Tongue (tissue), 2 donors: ENCODE results near the gene SUSD2. TPM values are rescaled to one million over a fixed set of nuclear protein-coding genes. Genes with fewer than 3 reads are reported as not detected.
"Not testable (repeated sequence)": the region's sequence is repeated elsewhere in the genome, so short reads cannot be mapped to it uniquely, and the experiment has no call there.

ENCODE experiments used
- DNase-seq: peaks from one replicate; pipeline ENCODE4 v3.0.0-alpha.2; 2015
- total RNA-seq: library from RNA; depleted of rRNA; stranded (reverse); fragments of >200 nt; gene quantifications from one replicate; pipeline ENCODE4 v1.2.3, GENCODE V29; 2014

Gene SUSD2
- total RNA-seq, 1 donor from 2014 or later = 0.82 TPM

DNA sequence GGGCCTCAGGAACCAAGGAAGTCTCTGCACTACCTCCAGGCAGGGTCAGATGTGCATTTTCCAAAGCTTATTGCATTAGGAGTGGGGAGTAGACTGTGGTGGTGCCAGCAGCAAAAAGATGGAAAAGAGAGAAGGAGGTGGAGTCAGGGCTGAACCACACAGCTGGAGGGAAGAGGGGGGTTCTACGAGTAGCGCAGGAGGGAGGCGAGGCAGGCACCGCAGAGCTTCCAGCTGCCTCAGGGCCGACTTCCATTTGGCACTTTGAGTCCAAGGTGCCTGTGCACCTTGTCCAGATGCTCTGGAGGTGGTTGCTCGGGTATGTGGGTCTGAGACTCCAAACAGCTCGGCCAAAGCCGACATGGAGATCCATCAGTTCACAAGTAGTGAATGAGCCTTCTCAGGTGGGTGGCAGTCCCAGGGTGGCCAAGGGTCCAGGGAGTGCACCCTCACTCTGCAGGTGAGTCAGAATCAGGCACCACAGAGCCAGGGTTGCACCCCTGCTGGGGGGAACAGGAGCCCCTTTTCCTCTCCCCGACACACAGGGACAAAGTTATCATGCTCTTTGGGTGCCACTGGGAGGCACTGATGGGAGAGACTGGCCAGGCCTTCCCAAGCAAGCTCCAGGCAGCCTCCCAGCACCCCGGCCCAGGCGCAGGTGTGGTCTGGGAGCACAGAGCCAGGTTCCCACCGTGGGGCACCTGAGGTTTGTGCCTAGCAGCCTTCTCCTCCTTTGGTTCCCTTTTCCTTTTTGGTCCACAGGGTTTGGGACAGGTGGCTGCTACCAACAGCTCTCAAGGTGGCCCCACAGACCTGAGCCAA is 33.4 kb downstream of the SUSD2 start:
- no peak for DNase-seq

DNA sequence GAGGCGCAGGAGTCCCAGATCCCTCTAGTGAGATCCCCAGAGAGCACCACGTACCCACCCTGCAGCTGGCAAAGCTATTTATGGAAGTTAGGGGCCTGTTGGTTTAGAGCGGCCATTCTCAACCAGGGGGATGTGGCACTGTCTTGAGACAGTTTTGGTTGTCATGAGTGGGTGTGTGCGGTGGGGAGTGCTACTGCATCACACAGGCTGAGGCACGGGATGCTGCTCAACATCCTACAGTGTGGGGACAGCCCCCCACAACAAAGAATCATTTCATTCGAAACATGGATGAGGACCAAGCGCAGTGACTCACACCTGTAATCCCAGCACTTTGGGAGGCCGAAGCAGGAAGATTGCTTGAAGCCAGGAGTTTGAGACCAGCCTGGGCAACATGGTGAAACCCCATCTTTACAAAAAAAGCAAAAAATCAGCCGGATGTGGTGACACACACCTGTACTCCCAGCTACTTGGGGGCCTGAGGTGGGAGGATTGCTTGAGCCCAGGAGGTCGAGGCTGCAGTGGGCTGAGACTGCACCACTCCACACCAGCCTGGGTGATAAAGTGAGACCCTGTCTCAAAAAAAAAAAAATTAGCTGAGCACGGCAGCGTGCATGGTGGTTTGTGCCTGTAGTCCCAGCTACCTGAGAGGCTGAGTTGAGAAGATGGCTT is 35.4 kb downstream of the SUSD2 start:
- DNase-seq = no peak

DNA sequence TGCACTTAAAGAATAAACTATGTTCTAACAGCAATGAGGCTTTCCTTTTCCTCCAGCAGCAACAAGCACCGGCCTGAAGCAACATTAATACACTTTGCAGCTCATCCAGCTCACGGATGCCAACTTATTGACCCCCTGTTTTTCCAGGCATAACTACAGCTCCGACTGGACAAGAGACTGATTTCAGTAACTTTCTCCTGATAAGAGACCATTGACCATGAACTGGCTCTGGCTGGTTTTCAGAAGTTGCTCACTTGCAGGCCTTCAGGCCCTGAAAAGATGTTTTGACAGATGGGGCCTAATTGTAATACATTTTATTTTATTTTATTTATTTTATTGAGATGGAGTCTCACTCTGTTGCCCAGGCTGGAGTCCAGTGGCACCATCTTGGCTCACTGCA is 36.1 kb downstream of the SUSD2 start:
- DNase-seq = no peak

- DNase-seq = no peak
Observed at GRCh38 chr22:24219750-24220149, 38.5 kb downstream of the SUSD2 start.

DNA sequence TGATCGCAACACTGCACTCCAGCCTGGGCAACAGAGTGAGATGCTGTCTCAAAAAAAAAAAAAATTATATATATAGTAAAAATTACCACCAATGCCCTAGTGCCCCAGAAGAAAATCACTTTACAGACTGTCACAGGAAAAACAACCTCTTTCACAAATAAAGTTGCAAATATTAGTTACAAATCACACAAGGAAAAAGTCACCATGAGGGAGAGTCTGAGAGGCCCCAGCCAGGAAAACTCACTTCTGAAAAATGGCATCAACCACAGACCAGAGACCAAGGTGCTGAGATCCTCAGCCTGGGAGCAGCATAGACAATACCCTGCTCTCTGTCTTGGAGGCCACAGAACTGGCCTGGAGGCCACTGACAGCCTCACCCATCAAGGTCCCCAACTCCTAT is 43.2 kb downstream of the SUSD2 start:
- no peak for DNase-seq

DNA sequence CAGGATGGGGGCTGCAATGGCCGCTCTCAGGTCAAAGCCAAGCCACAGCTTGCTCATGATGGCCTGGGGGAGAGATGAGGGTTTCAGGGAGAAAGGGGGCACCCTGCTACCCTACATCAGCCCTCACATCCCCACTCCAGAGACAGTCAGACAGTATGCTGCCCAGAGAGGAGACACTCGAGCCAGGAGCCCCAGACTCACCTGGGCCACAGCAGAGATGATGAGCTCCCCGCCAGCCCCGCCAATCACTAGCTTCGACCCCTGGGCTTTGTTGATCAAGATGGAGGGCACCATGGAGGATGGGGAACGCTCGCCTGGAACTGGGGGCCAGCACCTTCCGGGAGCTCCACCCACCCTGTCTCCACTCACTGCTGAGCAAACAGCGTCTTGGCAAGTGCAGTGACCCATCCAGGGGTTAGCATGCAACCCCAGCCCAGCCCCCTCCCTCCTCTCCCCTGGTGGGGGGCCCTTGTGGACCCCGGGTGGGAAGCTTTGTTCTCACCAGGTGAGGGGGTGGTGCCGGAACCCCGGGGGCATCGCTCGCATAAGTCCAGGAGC is 43.8 kb downstream of the SUSD2 start:
- no peak for DNase-seq

DNA sequence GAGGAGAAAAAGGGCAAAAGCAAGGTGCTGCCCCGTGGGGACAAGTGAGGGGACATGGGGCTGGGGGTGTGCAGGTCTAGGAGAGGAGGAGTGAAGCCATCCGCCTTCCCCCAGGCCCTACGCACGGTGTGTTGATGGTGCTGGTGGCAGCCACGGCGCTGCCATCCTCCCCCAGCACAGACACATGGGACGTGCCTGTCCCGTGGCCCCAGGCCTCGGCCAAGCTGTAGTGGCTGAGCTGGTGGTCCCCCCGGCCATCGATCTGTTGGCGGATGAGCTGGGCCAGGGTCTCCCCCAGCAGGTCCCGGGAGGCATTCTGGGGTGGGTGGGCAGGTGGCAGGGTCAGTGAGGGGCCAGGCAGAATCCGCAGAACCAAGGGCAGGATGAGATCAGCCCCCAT is 44.7 kb downstream of the SUSD2 start:
- DNase-seq = no peak

DNA sequence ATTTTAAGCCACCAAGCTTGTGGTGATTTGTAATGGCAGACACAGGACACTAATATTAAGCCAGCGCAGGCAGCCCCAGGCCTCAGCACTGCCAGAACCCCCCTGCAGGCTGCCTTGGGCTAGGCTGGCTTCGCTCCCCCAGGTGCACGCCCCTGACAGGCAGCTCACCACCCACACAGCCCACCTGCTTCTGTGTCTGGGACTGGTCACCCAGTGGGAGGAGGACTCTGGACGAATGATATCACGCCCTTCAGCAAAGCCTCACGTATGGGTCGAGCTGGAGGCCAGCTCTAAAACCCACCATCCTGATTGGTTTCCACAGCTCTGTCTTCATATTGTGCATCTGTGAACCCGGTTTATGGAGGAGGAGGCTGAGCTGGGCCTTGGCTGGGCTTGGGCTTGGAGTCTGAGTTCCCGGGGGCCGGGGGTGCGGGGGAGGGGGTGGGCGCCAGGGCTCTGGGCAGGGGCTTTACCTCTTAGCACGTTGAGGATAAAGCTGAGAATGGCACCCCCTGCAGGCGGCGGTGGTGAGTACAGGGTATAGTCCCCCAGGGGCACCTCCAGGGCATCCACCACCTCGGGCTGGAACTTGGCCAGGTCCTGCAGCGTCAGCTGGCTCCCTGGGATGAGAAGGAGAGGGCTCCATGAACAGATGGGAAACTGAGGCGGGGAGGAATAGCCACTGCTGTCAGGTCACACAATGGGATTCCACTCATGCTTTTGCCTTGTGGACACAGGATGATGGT is 49.8 kb downstream of the SUSD2 start:
- no peak for DNase-seq

GRCh38 chr22:24231706-24232105 is 50.4 kb downstream of the SUSD2 start:
- DNase-seq = no peak

DNA sequence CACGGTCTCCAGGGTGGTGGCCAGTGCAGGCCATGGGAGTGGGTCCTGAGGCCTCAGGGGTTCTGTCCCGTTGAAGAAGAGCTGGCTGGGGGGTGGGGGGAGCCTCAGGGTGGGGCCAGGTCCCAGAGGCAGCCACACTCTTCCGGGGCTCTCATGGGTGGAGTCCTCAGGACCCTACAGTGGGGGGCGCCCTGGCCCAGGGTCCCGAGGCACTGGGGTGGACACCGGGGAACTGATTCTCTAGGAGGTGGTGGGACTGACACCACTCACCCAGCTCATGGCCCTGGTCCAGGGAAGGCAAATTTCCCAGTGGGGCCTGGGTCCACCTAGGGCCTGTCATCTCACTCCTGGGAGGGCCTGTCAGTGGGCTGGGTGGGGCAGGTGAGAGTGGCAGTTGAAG is 50.8 kb downstream of the SUSD2 start:
- DNase-seq = no peak

DNA sequence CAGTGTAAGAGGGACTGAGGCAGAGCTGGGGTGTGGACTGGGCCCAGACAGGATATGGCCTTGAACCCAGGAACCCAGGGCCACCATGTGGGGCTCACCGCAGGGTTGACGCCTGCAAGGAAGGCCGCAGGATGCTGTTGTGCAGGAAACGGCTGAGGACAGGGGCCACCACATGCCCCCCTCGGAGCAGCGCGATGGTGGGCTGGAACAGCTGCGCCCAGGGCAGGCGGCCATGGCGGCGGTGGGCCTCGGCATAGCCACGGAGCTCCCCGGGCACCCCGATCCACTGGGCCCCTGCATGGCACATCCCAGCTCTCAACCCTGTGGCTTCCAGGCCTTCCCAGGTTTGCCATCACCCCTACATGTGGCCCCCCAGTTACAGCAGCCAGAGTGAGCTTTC is 51.4 kb downstream of the SUSD2 start:
- no peak for DNase-seq

DNA sequence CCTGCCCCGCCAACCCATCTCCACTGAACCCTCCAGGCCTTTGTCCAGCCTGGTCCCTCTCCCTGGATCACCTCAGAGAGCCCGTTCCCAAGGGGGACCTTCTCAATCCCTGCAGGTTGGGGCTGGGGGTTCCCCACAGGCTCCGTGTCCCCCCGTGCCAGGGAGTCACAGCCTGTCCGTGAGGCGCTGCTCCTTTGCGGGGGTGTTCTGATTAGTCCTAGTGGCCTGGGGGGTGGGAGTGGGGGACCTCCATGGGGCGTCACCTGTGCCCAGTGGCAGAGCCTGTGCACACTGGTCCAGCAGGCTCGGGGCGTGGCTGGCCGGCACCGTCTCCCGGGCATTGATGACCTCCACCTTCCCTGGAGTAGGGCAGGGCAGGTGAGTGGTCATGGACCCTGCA is 51.9 kb downstream of the SUSD2 start:
- DNase-seq = no peak

- no peak for DNase-seq
Observed at GRCh38 chr22:24233816-24234215, 52.5 kb downstream of the SUSD2 start.

DNA sequence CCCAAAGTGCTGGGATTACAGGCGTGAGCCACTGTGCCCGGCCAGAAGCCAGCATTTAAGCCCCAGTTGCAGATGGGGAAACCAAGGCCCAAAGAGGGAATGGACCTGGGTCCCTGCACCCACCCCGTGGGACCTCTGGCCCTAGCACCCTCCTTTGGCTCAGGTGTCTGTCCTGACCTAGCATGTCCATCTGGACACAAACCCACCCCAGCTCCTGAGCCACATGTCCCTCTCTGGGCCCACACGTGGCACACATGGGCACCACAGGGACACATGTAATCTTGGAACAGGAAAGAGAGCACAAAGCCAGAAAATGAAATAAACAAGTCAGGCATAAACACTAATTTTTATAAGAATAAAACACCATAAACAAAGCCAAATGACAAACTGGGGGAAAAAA is 54.0 kb downstream of the SUSD2 start:
- no peak for DNase-seq

DNA sequence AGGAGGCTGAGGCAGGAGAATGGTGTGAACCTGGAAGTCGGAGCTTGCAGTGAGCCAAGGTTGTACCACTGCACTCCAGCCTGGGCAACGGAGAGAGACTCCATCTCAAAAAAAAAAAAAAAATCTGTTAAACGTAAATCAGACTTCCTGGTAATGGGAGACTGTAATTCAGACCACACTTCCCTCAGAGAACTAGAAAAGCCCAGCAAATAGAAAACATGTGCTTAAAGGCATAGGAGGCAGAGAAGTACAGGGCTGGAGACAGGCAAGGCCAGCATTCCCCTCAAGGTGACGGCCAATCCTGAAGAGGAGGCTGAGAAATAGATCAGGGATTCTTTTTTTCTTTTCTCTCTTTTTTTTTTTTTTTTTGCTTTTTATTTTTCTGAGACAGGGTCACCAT is 55.4 kb downstream of the SUSD2 start:
- DNase-seq = peak; percentile 35

DNA sequence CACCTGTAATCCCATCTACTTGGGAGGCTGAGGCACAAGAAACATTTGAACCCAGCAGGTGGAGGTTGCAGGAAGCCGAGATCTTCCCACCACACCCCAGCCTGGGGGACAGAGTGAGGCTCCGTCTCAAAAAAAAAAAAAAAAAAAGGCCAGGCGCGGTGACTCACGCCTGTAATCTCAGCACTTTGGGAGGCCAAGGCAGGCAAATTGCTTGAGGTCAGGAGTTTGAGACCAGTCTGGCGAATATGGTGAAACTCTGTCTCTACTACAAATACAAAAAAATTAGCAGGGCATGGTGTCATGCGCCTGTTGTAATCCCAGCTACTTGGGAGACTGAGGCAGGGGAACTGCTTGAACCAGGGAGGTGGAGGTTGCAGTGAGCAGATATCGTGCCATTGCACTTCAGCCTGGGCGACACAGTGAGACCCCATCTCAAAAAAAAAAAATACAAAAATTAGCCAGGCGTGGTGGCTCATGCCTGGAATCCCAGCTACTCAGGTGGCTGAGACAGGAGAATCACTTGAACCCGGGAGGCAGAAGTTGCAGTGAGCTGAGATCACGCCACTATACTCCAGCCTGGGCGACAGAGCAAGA is 56.9 kb downstream of the SUSD2 start:
- DNase-seq = not testable (repeated sequence)

Other genes starting within 250 kb of the SUSD2 start
- 5.8 TPM for gene GSTT2B, start 220.3 kb upstream of the SUSD2 start, total RNA-seq
- not detected for gene DDTL, start 214.6 kb upstream of the SUSD2 start, total RNA-seq
- 72.2 TPM for gene DDT, start 207.0 kb upstream of the SUSD2 start, total RNA-seq
- gene GSTT2, start 201.4 kb upstream of the SUSD2 start, total RNA-seq = not detected
- not detected for gene GSTT4, start 176.0 kb upstream of the SUSD2 start, total RNA-seq
- gene CABIN1, start 170.2 kb upstream of the SUSD2 start, total RNA-seq = 42.3 TPM
- 4.9 TPM for gene GGT5, start 63.6 kb downstream of the SUSD2 start, total RNA-seq
- gene SPECC1L, start 89.3 kb downstream of the SUSD2 start, total RNA-seq = 39.6 TPM
- gene ADORA2A, start 246.1 kb downstream of the SUSD2 start, total RNA-seq = 20.7 TPM